NOMO-1 treated with DMSO at 0.1 percent for 48 hours (cell line): Measurements from ENCODE around the gene IRS2.
A peak's percentile ranks its signal among the peaks of the same experiment; 100 is the strongest.

Experiments used
- DNase-seq: peaks from one replicate; lab custom pipeline; 2025; ENCODE audit not compliant: unreplicated experiment; lab: John Stamatoyannopoulos, UW

The IRS2 gene

GRCh38 chr13:109807345-109807744 lies 21.0 kb upstream of the IRS2 start:
- DNase-seq: no peak

DNA sequence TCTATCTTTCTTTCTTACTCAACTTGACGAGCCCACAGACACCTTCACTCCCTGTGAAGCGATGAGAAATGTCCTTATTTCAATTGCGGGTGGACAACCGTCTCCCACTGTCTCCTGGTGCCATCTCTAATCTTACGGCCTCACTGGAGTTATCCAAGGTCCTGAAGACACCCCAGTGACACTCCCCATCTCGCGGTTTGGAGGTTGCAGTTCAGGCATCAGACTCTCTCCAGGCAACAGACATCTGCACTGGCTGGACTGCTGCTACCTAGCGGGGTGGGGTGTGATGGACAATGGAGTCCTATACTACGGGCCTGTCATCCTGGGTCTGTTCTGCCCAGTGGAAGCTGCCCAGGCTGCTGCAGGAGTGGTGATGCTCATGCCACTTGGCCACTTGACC lies 18.3 kb upstream of the IRS2 start:
- DNase-seq: no peak

- DNase-seq: no peak
Measured at GRCh38 chr13:109803825-109804224, 17.4 kb upstream of the IRS2 start.

- DNase-seq: no peak
Measured at GRCh38 chr13:109802936-109803335, 16.6 kb upstream of the IRS2 start.

- no peak for DNase-seq
Measured at GRCh38 chr13:109795011-109795410, 8.6 kb upstream of the IRS2 start.

DNA sequence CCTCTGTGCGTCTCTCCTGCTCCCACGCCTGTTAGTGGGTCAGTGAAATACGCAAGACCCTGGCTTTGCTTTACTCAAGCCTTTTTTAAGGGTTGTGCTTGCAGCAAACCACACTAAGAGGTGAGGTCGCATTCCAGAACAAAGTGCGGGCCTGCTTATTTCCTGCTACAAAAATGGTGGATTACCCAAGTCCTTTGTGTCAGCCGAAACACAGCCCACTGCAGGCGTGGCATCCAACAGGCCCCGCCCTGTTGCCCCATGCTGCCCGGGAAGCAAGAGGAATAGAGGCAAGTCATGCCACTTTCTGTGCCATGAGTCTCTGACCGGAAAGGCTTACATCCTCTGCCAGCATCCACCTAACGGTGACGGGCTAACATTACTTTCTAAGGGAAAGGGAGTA lies 7.7 kb upstream of the IRS2 start:
- no peak for DNase-seq

DNA sequence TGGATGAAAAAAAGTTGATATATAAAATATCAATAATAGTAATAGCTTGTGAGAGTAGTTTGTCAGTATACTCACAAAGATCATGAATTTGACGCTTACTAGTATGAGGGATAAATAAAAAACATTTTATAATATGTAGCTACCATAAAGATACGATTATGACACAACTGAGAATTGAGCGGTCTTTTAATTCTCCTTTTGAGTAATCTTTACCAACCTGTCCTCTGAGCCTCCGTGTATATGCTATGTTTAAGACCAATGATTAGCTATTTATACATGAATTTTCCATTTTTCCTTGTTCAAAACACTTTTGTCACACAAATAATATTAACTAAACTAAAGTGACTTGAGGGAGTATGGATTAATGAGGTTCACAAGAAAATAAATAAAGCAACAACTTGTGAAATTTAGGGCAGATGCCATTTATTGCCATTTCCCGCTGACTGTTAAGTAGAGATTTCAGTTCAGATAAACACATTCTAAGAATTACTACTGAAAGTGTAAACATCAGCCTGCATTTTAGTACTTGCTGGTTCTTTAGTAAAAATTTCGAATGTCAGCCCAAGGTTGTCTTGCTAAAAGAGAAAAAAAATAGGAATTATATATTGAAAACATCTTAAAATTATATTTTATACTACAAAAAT lies 6.2 kb upstream of the IRS2 start:
- no peak for DNase-seq

- DNase-seq: peak; percentile 95
Measured at GRCh38 chr13:109790942-109791605, 4.7 kb upstream of the IRS2 start.

DNA sequence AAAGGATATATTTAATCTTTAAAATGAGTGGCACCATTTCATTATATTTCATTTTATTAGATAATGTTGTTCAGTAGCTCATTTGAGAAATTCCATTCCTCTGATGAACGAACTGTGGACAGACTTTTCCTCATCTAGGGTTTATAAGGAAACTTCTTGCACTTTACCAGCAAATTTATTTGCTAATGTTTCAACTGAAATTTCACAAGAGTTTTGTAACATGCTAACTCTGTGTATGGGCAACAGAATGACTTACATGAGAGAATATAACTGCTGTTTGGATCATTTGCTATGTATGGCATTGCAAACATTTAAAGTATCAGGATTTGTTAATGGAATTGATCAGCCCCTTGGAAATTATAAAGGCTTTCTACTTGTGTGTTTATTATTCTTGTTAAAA lies 3.7 kb upstream of the IRS2 start:
- DNase-seq: peak; percentile 52

DNA sequence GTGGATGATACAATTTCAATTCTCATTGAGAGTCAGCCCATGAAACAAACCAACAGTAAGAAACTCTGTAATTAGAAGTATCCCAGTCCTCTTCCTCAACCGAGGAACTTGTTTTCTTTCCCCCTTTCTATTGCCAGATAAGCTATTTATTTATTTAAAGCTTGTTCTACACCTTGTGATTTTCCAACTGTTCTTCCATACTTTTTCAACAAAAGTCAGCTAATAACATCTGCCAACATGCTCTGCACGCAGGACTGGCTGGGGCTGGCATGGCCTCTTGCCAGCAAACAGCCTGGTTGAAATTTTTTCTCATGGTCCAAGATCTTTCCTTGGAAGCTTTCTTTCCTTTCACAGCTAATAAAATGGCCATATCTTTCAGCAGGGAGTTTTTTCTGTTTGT lies 2.9 kb upstream of the IRS2 start:
- DNase-seq: no peak

DNA sequence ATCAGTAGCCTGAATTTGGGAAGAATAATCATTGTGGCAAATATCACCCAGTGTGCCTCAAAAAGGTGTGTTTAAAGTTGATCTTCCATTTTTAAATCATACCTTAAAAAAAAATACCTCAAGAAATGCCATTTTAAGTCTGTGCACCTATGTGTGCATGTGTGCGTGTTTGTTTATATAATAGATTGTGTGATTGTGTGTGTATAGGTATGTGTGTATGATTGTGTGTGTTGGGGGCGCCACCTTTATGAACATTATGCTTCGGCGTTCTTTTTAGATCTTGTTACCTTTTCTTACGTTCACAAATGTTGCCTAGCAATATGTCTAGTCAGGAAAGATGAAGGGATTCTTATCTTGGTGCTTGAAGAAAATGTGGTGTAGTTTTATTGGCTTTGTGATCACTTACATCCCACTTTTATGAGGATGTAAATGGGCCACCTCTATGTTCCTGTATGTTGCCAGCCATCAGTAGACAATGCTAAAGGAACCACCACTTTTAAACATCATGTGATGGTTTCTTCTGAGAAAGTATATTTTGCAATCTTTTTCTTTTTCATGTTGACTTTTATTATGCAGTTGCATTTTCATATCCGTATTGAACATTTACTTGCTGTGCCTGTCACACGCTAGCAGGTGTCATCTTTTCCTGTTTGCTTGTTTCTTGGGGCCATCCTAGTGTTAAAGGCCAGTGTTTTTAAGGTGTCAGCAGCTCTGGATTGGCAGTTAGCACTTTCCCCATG lies 2.2 kb upstream of the IRS2 start:
- DNase-seq: peak; percentile 46

GRCh38 chr13:109787135-109787954 lies 962 bp upstream of the IRS2 start:
- peak; percentile 24 for DNase-seq

DNA sequence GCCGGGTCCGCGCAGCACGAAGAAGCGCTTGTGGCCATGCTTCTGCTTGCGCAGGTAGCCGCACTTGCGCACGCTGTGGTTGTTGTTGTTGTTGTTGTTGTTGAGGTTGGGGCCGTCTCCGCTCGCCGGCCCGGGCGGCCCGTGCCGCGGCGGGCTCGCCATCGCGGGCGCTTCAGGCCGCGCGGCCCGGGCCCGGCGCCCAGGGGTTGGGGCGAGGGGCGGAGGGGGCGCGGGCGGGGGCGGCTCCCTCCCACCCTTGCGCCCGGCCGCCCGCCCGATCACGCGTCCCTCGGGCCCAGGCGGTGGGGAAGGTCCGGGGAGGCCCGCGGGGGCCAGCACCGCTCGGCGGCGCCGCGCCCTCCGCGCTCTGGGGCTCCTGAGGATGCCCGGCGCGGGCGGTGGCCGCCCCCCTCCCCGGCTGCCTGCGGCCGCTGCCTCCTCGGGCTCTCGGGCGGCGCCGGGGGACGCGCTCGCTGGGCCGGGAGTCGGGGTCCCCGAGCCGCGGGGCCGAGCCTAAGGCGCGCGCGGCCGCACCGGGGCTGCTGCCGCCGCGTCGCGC lies 412 bp downstream of the IRS2 start:
- no peak for DNase-seq

- DNase-seq: peak; percentile 47
Measured at GRCh38 chr13:109785141-109785891, 1.1 kb downstream of the IRS2 start.

DNA sequence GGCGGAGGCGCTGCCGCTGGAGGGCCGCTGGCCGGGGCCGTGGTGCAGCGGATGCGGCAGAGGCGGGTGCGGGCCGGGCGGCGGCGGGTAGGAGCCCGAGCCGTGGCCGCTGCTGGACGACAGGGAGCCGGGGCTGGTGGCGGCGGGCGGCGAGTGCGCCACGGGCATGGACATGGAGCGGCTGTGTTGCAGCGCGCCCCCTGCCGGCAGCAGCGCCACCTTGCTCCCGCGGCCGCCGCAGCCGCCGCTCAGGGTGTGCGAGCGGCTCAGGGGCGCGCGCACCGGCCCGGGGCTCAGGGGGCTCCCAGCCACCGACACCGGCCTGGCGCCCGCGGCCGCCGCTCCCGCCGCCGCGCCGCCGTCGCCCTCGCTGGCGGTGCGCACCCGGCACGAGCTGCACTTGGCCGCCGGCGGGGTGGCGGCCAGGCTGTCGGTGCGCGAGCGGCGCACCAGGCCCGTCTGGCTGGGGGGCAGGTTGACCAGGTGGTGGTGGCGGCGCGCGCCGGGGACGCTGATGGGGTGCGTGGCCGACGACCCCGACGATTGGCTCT lies 1.7 kb downstream of the IRS2 start:
- DNase-seq: peak; percentile 53

DNA sequence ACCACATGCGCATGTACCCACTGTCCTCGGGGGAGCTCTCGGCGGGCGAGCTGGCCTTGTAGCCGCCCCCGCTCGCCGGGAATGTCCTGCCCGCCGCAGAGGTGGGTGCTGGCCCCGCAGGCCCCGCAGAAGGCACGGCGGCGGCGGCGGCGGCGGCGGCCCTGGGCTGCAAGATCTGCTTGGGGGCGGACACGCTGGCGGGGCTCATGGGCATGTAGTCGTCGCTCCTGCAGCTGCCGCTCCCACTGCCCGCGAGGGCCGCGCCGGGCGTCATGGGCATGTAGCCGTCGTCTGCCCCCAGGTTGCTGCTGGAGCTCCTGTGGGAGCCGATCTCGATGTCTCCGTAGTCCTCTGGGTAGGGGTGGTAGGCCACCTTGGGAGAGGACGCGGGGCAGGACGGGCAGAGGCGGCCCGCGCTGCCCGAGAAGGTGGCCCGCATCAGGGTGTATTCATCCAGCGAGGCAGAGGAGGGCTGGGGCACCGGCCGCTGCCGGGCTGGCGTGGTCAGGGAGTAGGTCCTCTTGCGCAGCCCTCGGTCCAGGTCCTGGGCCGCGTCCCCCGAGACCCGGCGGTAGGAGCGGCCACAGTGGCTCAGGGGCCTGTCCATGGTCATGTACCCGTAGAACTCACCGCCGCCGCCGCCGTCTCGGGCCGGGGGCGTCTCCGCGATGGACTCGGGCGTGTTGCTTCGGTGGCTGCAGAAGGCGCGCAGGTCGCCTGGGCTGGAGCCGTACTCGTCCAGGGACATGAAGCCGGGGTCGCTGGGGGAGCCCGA lies 2.4 kb downstream of the IRS2 start:
- DNase-seq: no peak

GRCh38 chr13:109783447-109783814 lies 3.0 kb downstream of the IRS2 start:
- DNase-seq: no peak

DNA sequence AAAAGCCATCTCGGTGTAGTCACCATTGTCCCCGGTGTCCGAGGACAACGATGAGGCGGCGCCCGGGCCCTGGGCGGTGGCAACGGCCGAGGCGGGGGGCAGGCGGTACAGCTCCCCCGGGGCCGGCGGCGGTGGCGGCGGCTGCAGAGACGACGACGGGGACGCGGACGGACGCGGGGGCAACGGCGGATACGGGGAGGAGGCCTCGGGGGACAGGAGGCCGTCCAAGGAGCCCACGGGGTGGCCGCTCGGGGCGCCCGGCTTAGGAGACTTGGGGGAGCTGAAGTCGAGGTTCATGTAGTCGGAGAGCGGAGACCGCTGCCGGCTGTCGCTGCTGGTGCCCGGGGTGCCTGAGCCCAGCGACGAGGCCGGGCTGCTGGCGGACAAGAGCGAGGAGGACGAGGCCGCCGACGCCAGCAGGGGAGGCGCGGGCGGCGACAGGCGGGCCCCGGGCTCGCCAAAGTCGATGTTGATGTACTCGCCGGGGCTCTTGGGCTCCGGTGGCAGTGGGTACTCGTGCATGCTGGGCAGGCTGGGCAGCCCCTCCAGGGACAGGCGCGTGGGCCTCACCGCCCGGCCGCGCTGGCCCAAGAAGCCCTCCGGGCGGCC lies 3.5 kb downstream of the IRS2 start:
- no peak for DNase-seq
